H9 (cell line): ENCODE measurements around the gene TNRC6C. TPM values are rescaled to one million over a fixed set of nuclear protein-coding genes. Genes with fewer than 3 reads are reported as not detected.

Experiments used
- DNase-seq: peaks from one replicate; pipeline ENCODE4 v3.0.0-alpha.2; 2017
- H2AFZ ChIP-seq: one replicate; pipeline ENCODE4 v1.6.1; 2013; ENCODE audit warnings: mild to moderate bottlenecking, low read length, control low read depth, moderate library complexity
- H2AK5ac ChIP-seq: 2 replicates; pipeline ENCODE4 v1.6.1; 2013; ENCODE audit warnings: low read length, control low read depth, mixed read lengths; ENCODE audit not compliant: insufficient read length
- H2BK120ac ChIP-seq: one replicate; pipeline ENCODE4 v1.6.1; 2013; ENCODE audit warnings: low read depth, mild to moderate bottlenecking, low read length, control low read depth, inconsistent platforms; ENCODE audit not compliant: poor library complexity, severe bottlenecking
- H2BK12ac ChIP-seq: 2 replicates; pipeline ENCODE4 v1.6.1; 2013; ENCODE audit warnings: low read length, control low read depth, mixed read lengths, low read depth; ENCODE audit not compliant: insufficient read length
- H2BK15ac ChIP-seq: 2 replicates; pipeline ENCODE4 v1.6.1; 2013; ENCODE audit warnings: low read depth, low read length, control low read depth
- H2BK20ac ChIP-seq: one replicate; pipeline ENCODE4 v1.6.1; 2013; ENCODE audit warnings: low read depth, mild to moderate bottlenecking, low read length, control low read depth, inconsistent platforms; ENCODE audit not compliant: poor library complexity, severe bottlenecking
- H2BK5ac ChIP-seq: 2 replicates; pipeline ENCODE4 v1.6.1; 2013; ENCODE audit warnings: low read length, control low read depth, mixed read lengths; ENCODE audit not compliant: insufficient read length
- H3K14ac ChIP-seq: 2 replicates; pipeline ENCODE4 v1.6.1; 2013; ENCODE audit warnings: low read length, control low read depth; ENCODE audit not compliant: insufficient read depth
- H3K18ac ChIP-seq: 2 replicates; pipeline ENCODE4 v1.6.1; 2013; ENCODE audit warnings: low read depth, mild to moderate bottlenecking, mixed read lengths, low read length, control low read depth; ENCODE audit not compliant: insufficient read length
- H3K23ac ChIP-seq: 2 replicates; pipeline ENCODE4 v1.6.1; 2013; ENCODE audit warnings: low read length, control low read depth, mixed read lengths, low read depth; ENCODE audit not compliant: insufficient read length
- H3K23me2 ChIP-seq: 2 replicates; pipeline ENCODE4 v1.6.1; 2013; ENCODE audit warnings: low read depth, mild to moderate bottlenecking, mixed read lengths, low read length, control low read depth; ENCODE audit not compliant: insufficient read length, poor library complexity, severe bottlenecking
- H3K27ac ChIP-seq: 2 replicates; pipeline ENCODE4 v1.5.1; 2013; ENCODE audit warnings: low read length, control low read depth, mixed read lengths, low read depth; ENCODE audit not compliant: insufficient read length
- H3K27me3 ChIP-seq: 2 replicates; pipeline ENCODE4 v1.6.1; 2013; ENCODE audit warnings: low read length, control low read depth, inconsistent platforms; ENCODE audit not compliant: insufficient read depth
- H3K4ac ChIP-seq: 2 replicates; pipeline ENCODE4 v1.6.1; 2013; ENCODE audit warnings: low read depth, mild to moderate bottlenecking, control low read depth, inconsistent platforms, low read length, moderate library complexity
- H3K4me1 ChIP-seq: 2 replicates; pipeline ENCODE4 v1.6.1; 2013; ENCODE audit warnings: low read length, control low read depth, inconsistent platforms; ENCODE audit not compliant: insufficient read depth
- H3K4me2 ChIP-seq: 2 replicates; pipeline ENCODE4 v1.6.1; 2013; ENCODE audit warnings: low read length, control low read depth, mixed read lengths; ENCODE audit not compliant: insufficient read length, insufficient read depth
- H3K56ac ChIP-seq: 2 replicates; pipeline ENCODE4 v1.6.1; 2013; ENCODE audit warnings: low read depth, mild to moderate bottlenecking, mixed read lengths, low read length, control low read depth; ENCODE audit not compliant: insufficient read length
- H3K79me1 ChIP-seq: 2 replicates; pipeline ENCODE4 v1.6.1; 2013; ENCODE audit warnings: low read depth, mild to moderate bottlenecking, moderate library complexity, low read length, control low read depth, inconsistent platforms; ENCODE audit not compliant: insufficient read depth, poor library complexity, severe bottlenecking
- H3K79me2 ChIP-seq: 2 replicates; pipeline ENCODE4 v1.6.1; 2013; ENCODE audit warnings: low read length, control low read depth, inconsistent platforms; ENCODE audit not compliant: insufficient read depth
- H3K9ac ChIP-seq: 2 replicates; pipeline ENCODE4 v1.6.1; 2013; ENCODE audit warnings: low read length, control low read depth, mixed read lengths; ENCODE audit not compliant: insufficient read length; ENCODE audit errors: extremely low read depth
- H3K9me3 ChIP-seq: one replicate; pipeline ENCODE4 v1.6.1; 2013; ENCODE audit warnings: low read depth, low read length, inconsistent platforms; ENCODE audit not compliant: control insufficient read depth
- H3T11ph ChIP-seq: one replicate; pipeline ENCODE4 v1.6.1; 2013; ENCODE audit warnings: mild to moderate bottlenecking, low read length, control low read depth, inconsistent platforms
- H4K20me1 ChIP-seq: one replicate; pipeline ENCODE4 v1.6.1; 2013; ENCODE audit not compliant: control insufficient read depth, insufficient read length, insufficient read depth
- H4K5ac ChIP-seq: 2 replicates; pipeline ENCODE4 v1.6.1; 2013; ENCODE audit warnings: low read depth, mild to moderate bottlenecking, mixed read lengths, low read length, control low read depth; ENCODE audit not compliant: insufficient read length
- H4K8ac ChIP-seq: replicated peaks from 2 replicates; pipeline ENCODE4 v1.6.1; 2013; ENCODE audit warnings: low read length, control low read depth, mixed read lengths, low read depth; ENCODE audit not compliant: insufficient read length
- H4K91ac ChIP-seq: 2 replicates; pipeline ENCODE4 v1.6.1; 2013; ENCODE audit warnings: low read depth, mild to moderate bottlenecking, moderate library complexity, mixed read lengths, low read length, control low read depth; ENCODE audit not compliant: insufficient read length
- H3K27ac Mint-ChIP-seq, 3 experiments: 2 replicates in 2 of 3; 3 replicates in 1 of 3; pipeline ENCODE4 v1.8.0; 2020 to 2021; ENCODE audit warnings: mixed read lengths in 3 of 3, mild to moderate bottlenecking in 1 of 3, moderate library complexity in 1 of 3
- H3K27me3 Mint-ChIP-seq: 2 replicates; pipeline ENCODE4 v1.8.0; 2021; ENCODE audit warnings: low read depth, mild to moderate bottlenecking, moderate library complexity, mixed read lengths
- H3K36me3 Mint-ChIP-seq, 3 experiments: 2 replicates in 2 of 3; 3 replicates in 1 of 3; pipeline ENCODE4 v1.8.0; 2020 to 2021; ENCODE audit warnings: low read depth in 3 of 3, mixed read lengths in 3 of 3; ENCODE audit not compliant: insufficient read depth in 1 of 3
- H3K4me1 Mint-ChIP-seq, 2 experiments: 2 replicates each; pipeline ENCODE4 v1.8.0; 2020; ENCODE audit warnings: mixed read lengths in 2 of 2
- H3K4me3 Mint-ChIP-seq, 2 experiments: 2 replicates in 1 of 2; 3 replicates in 1 of 2; pipeline ENCODE4 v1.8.0; 2020 to 2021; ENCODE audit warnings: mild to moderate bottlenecking in 2 of 2, mixed read lengths in 2 of 2, moderate library complexity in 1 of 2
- H3K9me3 Mint-ChIP-seq, 2 experiments: 2 replicates in 1 of 2; 3 replicates in 1 of 2; pipeline ENCODE4 v1.8.0; 2020; ENCODE audit warnings: mild to moderate bottlenecking in 2 of 2, mixed read lengths in 2 of 2, moderate library complexity in 1 of 2
- WGBS: extraction: QIAGEN DNeasy Blood & Tissue Kit; methylation state at CpG from one replicate; pipeline ENCODE4 v1.1.7; 2013; ENCODE audit warnings: missing lambda C conversion rate, low lambda C conversion rate, mixed read lengths; ENCODE audit not compliant: insufficient read length; ENCODE audit errors: extremely low coverage; 5-methylcytosine and 5-hydroxymethylcytosine counted together
- total RNA-seq: library from RNA; stranded (reverse); gene quantifications from 2 replicates; pipeline ENCODE4 v1.2.1, GENCODE V29; 2021
- TF ChIP-seq, protein P1 (sequence below): fragments of 200-600 bp; sonication (generic); conservative IDR thresholded peaks from 3 replicates; pipeline ENCODE4 v1.8.0; 2021; ENCODE audit warnings: antibody characterized with exemption, mild to moderate bottlenecking

Gene TNRC6C
- total RNA-seq, 1 experiment from 2014 or later = 24.7 TPM

DNA sequence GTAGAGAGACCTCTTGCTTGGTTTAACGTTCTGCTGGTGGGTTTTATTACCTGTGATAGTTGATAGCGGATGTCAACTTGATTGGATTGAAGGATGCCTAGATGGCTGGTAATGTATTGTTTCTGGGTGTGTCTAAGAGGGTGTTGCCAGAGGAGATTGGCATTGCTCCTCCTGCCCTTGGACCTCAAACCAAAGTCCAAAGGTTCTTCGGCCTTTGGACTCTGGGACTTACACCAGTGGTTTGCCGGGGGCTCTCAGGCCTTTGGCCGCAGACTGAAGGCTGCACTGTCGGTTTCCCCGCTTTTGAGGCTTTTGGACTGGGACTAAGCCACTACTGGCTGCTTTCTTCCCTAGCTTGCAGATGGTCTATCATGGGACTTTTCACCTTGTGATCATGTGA lies 17.5 kb upstream of the TNRC6C start:
- DNase-seq = no peak
- H3K56ac ChIP-seq = no peak overlapping the region
- no peak overlapping the region for H3K14ac ChIP-seq
- H3K36me3 Mint-ChIP-seq = peaks cover 0 to 3% (median 0%) of the 10 kb centered on the region in 3 experiments; a peak in 2 of 7 replicates
- H3K27me3 Mint-ChIP-seq = no peaks in the 10 kb centered on the region
- no peak overlapping the region for H4K91ac ChIP-seq
- H3K4ac ChIP-seq = no peak overlapping the region
- H3K27ac Mint-ChIP-seq = no peak overlapping the region; a peak in 1 of 7 replicates
- H3K27me3 ChIP-seq = no peaks in the 10 kb centered on the region
- H3K23ac ChIP-seq = no peak overlapping the region
- H3K79me1 ChIP-seq = no peaks in the 10 kb centered on the region
- H3K9ac ChIP-seq = no peak overlapping the region
- no peak overlapping the region for H2BK120ac ChIP-seq
- H2BK5ac ChIP-seq = no peak overlapping the region
- no peak overlapping the region for H3K18ac ChIP-seq
- TF ChIP-seq, protein P1, sequence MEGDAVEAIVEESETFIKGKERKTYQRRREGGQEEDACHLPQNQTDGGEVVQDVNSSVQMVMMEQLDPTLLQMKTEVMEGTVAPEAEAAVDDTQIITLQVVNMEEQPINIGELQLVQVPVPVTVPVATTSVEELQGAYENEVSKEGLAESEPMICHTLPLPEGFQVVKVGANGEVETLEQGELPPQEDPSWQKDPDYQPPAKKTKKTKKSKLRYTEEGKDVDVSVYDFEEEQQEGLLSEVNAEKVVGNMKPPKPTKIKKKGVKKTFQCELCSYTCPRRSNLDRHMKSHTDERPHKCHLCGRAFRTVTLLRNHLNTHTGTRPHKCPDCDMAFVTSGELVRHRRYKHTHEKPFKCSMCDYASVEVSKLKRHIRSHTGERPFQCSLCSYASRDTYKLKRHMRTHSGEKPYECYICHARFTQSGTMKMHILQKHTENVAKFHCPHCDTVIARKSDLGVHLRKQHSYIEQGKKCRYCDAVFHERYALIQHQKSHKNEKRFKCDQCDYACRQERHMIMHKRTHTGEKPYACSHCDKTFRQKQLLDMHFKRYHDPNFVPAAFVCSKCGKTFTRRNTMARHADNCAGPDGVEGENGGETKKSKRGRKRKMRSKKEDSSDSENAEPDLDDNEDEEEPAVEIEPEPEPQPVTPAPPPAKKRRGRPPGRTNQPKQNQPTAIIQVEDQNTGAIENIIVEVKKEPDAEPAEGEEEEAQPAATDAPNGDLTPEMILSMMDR = no peak
- H2BK15ac ChIP-seq = no peak overlapping the region
- H3K23me2 ChIP-seq = no peaks in the 10 kb centered on the region
- peaks cover 0 to 2% of the 10 kb centered on the region in 2 experiments; a peak in 1 of 5 replicates for H3K9me3 Mint-ChIP-seq
- H3K4me1 ChIP-seq = no peaks in the 10 kb centered on the region
- H3K4me3 Mint-ChIP-seq = no peak overlapping the region
- no peak overlapping the region for H2BK20ac ChIP-seq
- WGBS = no CpG with 5 or more reads among the region's 7 CpGs
- no peaks in the 10 kb centered on the region for H4K20me1 ChIP-seq
- H2AK5ac ChIP-seq = no peak overlapping the region
- no peak overlapping the region for H2BK12ac ChIP-seq
- no peak overlapping the region for H3K27ac ChIP-seq
- H3T11ph ChIP-seq = no peak overlapping the region
- no peak overlapping the region for H3K4me2 ChIP-seq
- H2AFZ ChIP-seq = no peak overlapping the region
- H4K5ac ChIP-seq = no peak overlapping the region
- H3K79me2 ChIP-seq = no peaks in the 10 kb centered on the region
- H3K9me3 ChIP-seq = no peaks in the 10 kb centered on the region
- peaks cover 19 to 20% of the 10 kb centered on the region in 2 experiments for H3K4me1 Mint-ChIP-seq
- no peak overlapping the region for H4K8ac ChIP-seq
